H1 (cell line): ENCODE results near the gene SPR. TPM values are rescaled to one million over a fixed set of nuclear protein-coding genes. Genes with fewer than 3 reads are reported as not detected.

Source experiments
- CTCF ChIA-PET: fragments of 300-600 bp; sonication (Branson Sonifier 250); formaldehyde crosslinking; loops from one replicate; lab custom pipeline; 2021; ENCODE audit not compliant: partially characterized antibody; lab: Charles Lee
- POLR2A ChIA-PET: fragments of 300-600 bp; sonication (Branson Sonifier 250); formaldehyde crosslinking; loops from one replicate; lab custom pipeline; 2021; ENCODE audit warnings: inconsistent platforms; ENCODE audit not compliant: partially characterized antibody; lab: Charles Lee
- DNase-seq, 2 experiments: peaks; one replicate each; pipeline versions ENCODE4 v3.0.0 to v3.0.0-alpha.2; 2010 to 2022; ENCODE audit warnings: low spot score in 2 of 2, low read depth in 1 of 2, mixed read lengths in 1 of 2
- FAIRE-seq: peaks from 2 replicates; lab custom pipeline; 2011; peaks lifted over from hg19 to GRCh38; lab: Jason Lieb, UNC
- H2AFZ ChIP-seq: 2 replicates; pipeline ENCODE4 v1.8.1; 2012; ENCODE audit warnings: low read length, inconsistent platforms
- H2AK5ac ChIP-seq: 2 replicates; pipeline ENCODE4 v1.6.1; 2013; ENCODE audit warnings: low read depth, low read length
- H2BK120ac ChIP-seq: replicated peaks from 2 replicates; pipeline ENCODE3; 2013; ENCODE audit warnings: low read depth, low read length, inconsistent platforms
- H2BK12ac ChIP-seq: 2 replicates; pipeline ENCODE4 v1.6.1; 2013; ENCODE audit warnings: low read depth, low read length
- H2BK15ac ChIP-seq: 2 replicates; pipeline ENCODE4 v1.6.1; 2013; ENCODE audit warnings: low read length
- H2BK20ac ChIP-seq: 2 replicates; pipeline ENCODE4 v1.6.1; 2013; ENCODE audit warnings: low read length
- H2BK5ac ChIP-seq: 2 replicates; pipeline ENCODE4 v1.6.1; 2013; ENCODE audit warnings: low read depth, low read length
- H3K14ac ChIP-seq: 2 replicates; pipeline ENCODE4 v1.6.1; 2013; ENCODE audit warnings: inconsistent platforms; ENCODE audit not compliant: insufficient read length
- H3K18ac ChIP-seq: 2 replicates; pipeline ENCODE4 v1.6.1; 2013; ENCODE audit warnings: low read length; ENCODE audit errors: extremely low read depth
- H3K23ac ChIP-seq: 2 replicates; pipeline ENCODE4 v1.6.1; 2013; ENCODE audit warnings: inconsistent platforms; ENCODE audit not compliant: insufficient read length
- H3K23me2 ChIP-seq: 2 replicates; pipeline ENCODE4 v1.6.1; 2013; ENCODE audit warnings: low read depth, low read length
- H3K27ac ChIP-seq: 2 replicates; pipeline ENCODE4 v1.6.1; 2011; ENCODE audit warnings: low read depth, low read length, inconsistent platforms
- H3K27me3 ChIP-seq, 4 experiments: replicated peaks in 1 of 4; 1 replicate in 1 of 4; 2 replicates in 3 of 4; pipeline versions ENCODE4 v1.6.1 to v1.8.1; 2011 to 2013; ENCODE audit warnings: low read length in 3 of 4, mild to moderate bottlenecking in 3 of 4, inconsistent platforms in 2 of 4, mixed read lengths in 2 of 4, moderate library complexity in 1 of 4; ENCODE audit not compliant: control insufficient read depth in 3 of 4, insufficient read depth in 3 of 4; ENCODE audit errors: extremely low read depth in 1 of 4
- H3K36me3 ChIP-seq, 4 experiments: 2 replicates each; pipeline versions ENCODE4 v1.6.1 to v1.8.1; 2011 to 2013; ENCODE audit warnings: mild to moderate bottlenecking in 4 of 4, low read length in 3 of 4, moderate library complexity in 2 of 4, control low read depth in 1 of 4, inconsistent platforms in 1 of 4; ENCODE audit not compliant: insufficient read depth in 4 of 4, control insufficient read depth in 2 of 4
- H3K4ac ChIP-seq: replicated peaks from 2 replicates; pipeline ENCODE3; 2013; ENCODE audit warnings: low read length, low read depth, mixed read lengths, inconsistent platforms; ENCODE audit not compliant: insufficient read length
- H3K4me1 ChIP-seq, 4 experiments: replicated peaks in 1 of 4; 1 replicate in 1 of 4; 2 replicates in 3 of 4; pipeline versions ENCODE4 v1.6.1 to v1.8.1; 2011 to 2013; ENCODE audit warnings: low read length in 3 of 4, inconsistent platforms in 2 of 4, mixed read lengths in 1 of 4; ENCODE audit not compliant: insufficient read depth in 4 of 4, control insufficient read depth in 3 of 4
- H3K4me2 ChIP-seq, 2 experiments: 2 replicates each; pipeline versions ENCODE4 v1.6.1 to v1.8.1; 2011 to 2013; ENCODE audit warnings: low read depth in 2 of 2, low read length in 2 of 2, control low read depth in 1 of 2, inconsistent platforms in 1 of 2, mild to moderate bottlenecking in 1 of 2; ENCODE audit not compliant: insufficient read depth in 1 of 2
- H3K4me3 ChIP-seq, 4 experiments: fragments of 200-600, 300-600 bp in 1 of 4; sonication (generic), shearing (Covaris generic), sonication (Bioruptor Twin) in 1 of 4; 2 replicates each; pipeline versions ENCODE4 v1.5.1 to v1.8.1; 2011 to 2016; ENCODE audit warnings: low read length in 4 of 4, low read depth in 3 of 4, control low read depth in 2 of 4, inconsistent platforms in 2 of 4, mild to moderate bottlenecking in 2 of 4, mixed read lengths in 1 of 4, moderate library complexity in 1 of 4; ENCODE audit not compliant: insufficient read depth in 2 of 4; ENCODE audit errors: extremely low read depth in 1 of 4
- H3K56ac ChIP-seq: replicated peaks from 2 replicates; pipeline ENCODE3; 2013; ENCODE audit warnings: low read depth, mild to moderate bottlenecking, mixed read lengths, low read length, inconsistent platforms; ENCODE audit not compliant: insufficient read length
- H3K79me1 ChIP-seq: 2 replicates; pipeline ENCODE4 v1.6.1; 2013; ENCODE audit warnings: low read depth, low read length, control low read depth
- H3K79me2 ChIP-seq, 2 experiments: 2 replicates each; pipeline versions ENCODE4 v1.6.1 to v1.8.1; 2012 to 2013; ENCODE audit warnings: low read length in 2 of 2, mild to moderate bottlenecking in 2 of 2, inconsistent platforms in 1 of 2; ENCODE audit not compliant: insufficient read depth in 2 of 2, control insufficient read depth in 1 of 2
- H3K9ac ChIP-seq, 4 experiments: replicated peaks in 1 of 4; 1 replicate in 1 of 4; 2 replicates in 3 of 4; pipeline versions ENCODE4 v1.6.1 to v1.8.1; 2011 to 2013; ENCODE audit warnings: low read depth in 3 of 4, low read length in 3 of 4, control low read depth in 2 of 4, mild to moderate bottlenecking in 2 of 4, moderate library complexity in 2 of 4, inconsistent platforms in 1 of 4; ENCODE audit errors: extremely low read depth in 1 of 4
- H3K9me3 ChIP-seq, 2 experiments: 2 replicates each; pipeline versions ENCODE4 v1.6.1 to v1.8.1; 2012 to 2013; ENCODE audit warnings: mild to moderate bottlenecking in 2 of 2, moderate library complexity in 2 of 2, control low read depth in 1 of 2, inconsistent platforms in 1 of 2, low read depth in 1 of 2, low read length in 1 of 2, mixed read lengths in 1 of 2; ENCODE audit not compliant: insufficient read depth in 2 of 2
- H4K20me1 ChIP-seq, 2 experiments: replicated peaks in 1 of 2; 2 replicates each; pipeline versions ENCODE3 to v1.8.1; 2011 to 2013; ENCODE audit warnings: inconsistent platforms in 2 of 2, low read length in 2 of 2, mild to moderate bottlenecking in 1 of 2; ENCODE audit not compliant: insufficient read depth in 2 of 2, control insufficient read depth in 1 of 2
- H4K5ac ChIP-seq: 2 replicates; pipeline ENCODE4 v1.6.1; 2013; ENCODE audit warnings: low read length, low read depth, mixed read lengths, inconsistent platforms; ENCODE audit not compliant: insufficient read length
- H4K8ac ChIP-seq: 2 replicates; pipeline ENCODE4 v1.8.0; 2013; ENCODE audit warnings: mild to moderate bottlenecking, moderate library complexity, low read length, inconsistent platforms; ENCODE audit not compliant: insufficient read depth; ENCODE audit errors: extremely low read depth
- H4K91ac ChIP-seq: replicated peaks from 2 replicates; pipeline ENCODE3; 2013; ENCODE audit warnings: low read length, mixed read lengths, inconsistent platforms; ENCODE audit not compliant: insufficient read length
- CHD1 ChIP-seq: IDR thresholded peaks from 2 replicates; pipeline ENCODE4 v1.6.1; 2012; ENCODE audit warnings: low read depth, low read length, improper control_type of control experiment
- KDM5A ChIP-seq: fragments of 200-600 bp; IDR thresholded peaks from 2 replicates; pipeline ENCODE4 v1.7.1; 2012; ENCODE audit warnings: mild to moderate bottlenecking, low read length, inconsistent platforms, mixed read lengths
- MAFK ChIP-seq: IDR thresholded peaks from 2 replicates; pipeline ENCODE4 v1.6.1; 2012; ENCODE audit warnings: low read depth, mild to moderate bottlenecking, improper control_type of control experiment, low read length
- TEAD4 ChIP-seq: IDR thresholded peaks from 2 replicates; pipeline ENCODE4 v1.6.1; 2012; ENCODE audit warnings: low read depth, low read length, inconsistent platforms, mixed read lengths
- USF2 ChIP-seq: IDR thresholded peaks from 2 replicates; pipeline ENCODE4 v1.6.1; 2011; ENCODE audit warnings: low read length, improper control_type of control experiment
- ZNF274 ChIP-seq: IDR thresholded peaks from 2 replicates; pipeline ENCODE4 v1.7.0; 2012; ENCODE audit warnings: low read length, borderline replicate concordance; ENCODE audit errors: extremely low read depth
- WGBS, 2 experiments: shearing (Covaris generic) in 1 of 2; methylation state at CpG; one replicate each; pipeline versions ENCODE4 v1.1.6 to v1.1.7; 2013 to 2015; ENCODE audit warnings: low lambda C conversion rate in 2 of 2, mixed read lengths in 2 of 2, inconsistent platforms in 1 of 2, low coverage in 1 of 2, missing lambda C conversion rate in 1 of 2; ENCODE audit not compliant: insufficient replicate concordance in 2 of 2, insufficient coverage in 1 of 2, insufficient read length in 1 of 2; ENCODE audit errors: extremely low coverage in 1 of 2, missing lambda C conversion rate in 1 of 2; 5-methylcytosine and 5-hydroxymethylcytosine counted together
- polyA plus RNA-seq, 7 experiments: library from polyadenylated mRNA; depleted of rRNA in 3 of 7; stranded (reverse) in 5 of 7; unstranded in 2 of 7; fragments of >200 nt in 5 of 7; fragments of 200-250 nt in 2 of 7; gene quantifications; 1 replicate in 5 of 7; 2 replicates in 1 of 7; 4 replicates in 1 of 7; pipeline versions ENCODE4 v1.2.1 to v1.2.3, GENCODE V29; 2011 to 2013; ENCODE audit warnings: missing spikeins in 2 of 7, mixed read lengths in 2 of 7
- total RNA-seq: library from RNA; stranded (reverse); fragmentation: NEBNext Ultra II Directional; extraction: Animal tissue kit (Norgen Biotek cat#: 25700); gene quantifications from 2 replicates; pipeline ENCODE4 v1.2.1, GENCODE V29; 2021

Gene SPR
- total and polyA plus RNA-seq, 2 of the 8 experiments (the other 6 are each of a cell fraction or from before 2014, with no cell fraction given), result 4.5 to 11.5 TPM

GRCh38 chr2:72908741-72909140, 21.5 kb downstream of the SPR start:
- no peak overlapping the region for H2AK5ac ChIP-seq
- no peaks in the 10 kb centered on the region for H3K23me2 ChIP-seq
- CTCF ChIA-PET, result interaction anchor here (0.9 to 24.3 kb wide), 4 partner anchors 8 to 255 kb away, joined by 3 to 497 read pairs (median 4); partner anchors contain the start of genes EMX1 and SPR
- no peak overlapping the region for H3K4ac ChIP-seq
- H4K20me1 ChIP-seq, result peaks cover under 1 to 1% of the 10 kb centered on the region in 2 experiments
- H4K5ac ChIP-seq, result no peak overlapping the region
- TF ChIP-seq KDM5A (no peak), ZNF274 (no peak), USF2 (no peak), CHD1 (no peak), MAFK (no peak), TEAD4 (no peak)
- no peak overlapping the region for H3K4me2 ChIP-seq
- no peak overlapping the region for H2BK20ac ChIP-seq
- H3K9ac ChIP-seq, result no peak overlapping the region
- peaks cover 0 to 6% (median 2%) of the 10 kb centered on the region in 4 experiments; a peak in 3 of 7 replicates for H3K4me1 ChIP-seq
- H3K56ac ChIP-seq, result no peak overlapping the region
- no peak overlapping the region for H3K14ac ChIP-seq
- POLR2A ChIA-PET, result no interaction called here
- no peaks in the 10 kb centered on the region for H3K79me1 ChIP-seq
- no peak overlapping the region for H2BK15ac ChIP-seq
- H4K91ac ChIP-seq, result no peak overlapping the region
- no peak overlapping the region for H3K4me3 ChIP-seq
- no peaks in the 10 kb centered on the region for H3K9me3 ChIP-seq
- no peaks in the 10 kb centered on the region for H3K36me3 ChIP-seq
- H3K23ac ChIP-seq, result no peak overlapping the region
- 75% methylated on average over 3 of the region's 3 CpGs; no CpG with 5 or more reads in 1 of the 2 experiments for WGBS, 2 experiments
- H2BK12ac ChIP-seq, result no peak overlapping the region
- H3K27me3 ChIP-seq, result peaks cover 21 to 47% (median 35%) of the 10 kb centered on the region in 4 experiments
- no peaks in the 10 kb centered on the region for H3K79me2 ChIP-seq
- H3K27ac ChIP-seq, result no peak overlapping the region
- FAIRE-seq (no peak), DNase-seq (no peak)
- no peak overlapping the region for H3K18ac ChIP-seq
- no peak overlapping the region for H2BK120ac ChIP-seq
- no peak overlapping the region for H2BK5ac ChIP-seq
- H4K8ac ChIP-seq, result no peak overlapping the region
- no peak overlapping the region for H2AFZ ChIP-seq
